Osteocyte (in vitro differentiated cells): ENCODE measurements around the gene FBXW9. TPM values are rescaled to one million over a fixed set of nuclear protein-coding genes. Genes with fewer than 3 reads are reported as not detected.
"Not testable (repeated sequence)": the region's sequence is repeated elsewhere in the genome, so short reads cannot be mapped to it uniquely, and the experiment has no call there.

Source experiments
- DNase-seq: peaks from one replicate; pipeline ENCODE4 v3.0.0; 2021; ENCODE audit warnings: mixed read lengths; ENCODE audit not compliant: unreplicated experiment; ENCODE audit errors: extremely low spot score
- H3K27ac Mint-ChIP-seq: one replicate; pipeline ENCODE4 v1.8.0; 2021; ENCODE audit warnings: mild to moderate bottlenecking, mixed read lengths; ENCODE audit not compliant: unreplicated experiment
- H3K27me3 Mint-ChIP-seq: one replicate; pipeline ENCODE4 v1.8.0; 2021; ENCODE audit warnings: mixed read lengths; ENCODE audit not compliant: unreplicated experiment
- H3K36me3 Mint-ChIP-seq: one replicate; pipeline ENCODE4 v1.8.0; 2021; ENCODE audit warnings: mixed read lengths; ENCODE audit not compliant: unreplicated experiment
- H3K4me1 Mint-ChIP-seq: one replicate; pipeline ENCODE4 v1.8.0; 2021; ENCODE audit warnings: mixed read lengths; ENCODE audit not compliant: unreplicated experiment
- H3K4me3 Mint-ChIP-seq: one replicate; pipeline ENCODE4 v1.8.0; 2021; ENCODE audit warnings: mild to moderate bottlenecking, moderate library complexity, mixed read lengths; ENCODE audit not compliant: unreplicated experiment
- H3K9me3 Mint-ChIP-seq: one replicate; pipeline ENCODE4 v1.8.0; 2021; ENCODE audit warnings: mixed read lengths; ENCODE audit not compliant: unreplicated experiment
- CTCF ChIP-seq: fragments of 200-600 bp; sonication (generic); IDR thresholded peaks from 2 replicates; pipeline ENCODE4 v1.5.0; 2021; ENCODE audit warnings: antibody characterized with exemption, mild to moderate bottlenecking, moderate library complexity
- total RNA-seq: library from RNA; stranded (reverse); gene quantifications from 2 replicates; pipeline ENCODE4 v1.2.1, GENCODE V29; 2021

Gene FBXW9
- total RNA-seq, 1 donor from 2014 or later: 10.9 TPM

- H3K4me1 Mint-ChIP-seq, H3K27ac Mint-ChIP-seq, H3K9me3 Mint-ChIP-seq, H3K4me3 Mint-ChIP-seq, H3K27me3 Mint-ChIP-seq, DNase-seq: not testable (repeated sequence)
- TF ChIP-seq CTCF: peak; percentile 53
- peaks cover 20% of the 10 kb centered on the region for H3K36me3 Mint-ChIP-seq
Observed at GRCh38 chr19:12712077-12712476, 15.6 kb upstream of the FBXW9 start.

GRCh38 chr19:12711187-12711586, 14.8 kb upstream of the FBXW9 start:
- Mint-ChIP-seq H3K27me3 (no peaks in the 10 kb centered on the region), H3K4me3 (no peak overlapping the region), H3K9me3 (no peaks in the 10 kb centered on the region), H3K36me3 (peaks cover 20% of the 10 kb centered on the region), H3K4me1 (no peaks in the 10 kb centered on the region), H3K27ac (no peak overlapping the region)
- DNase-seq: no peak
- no peak for TF ChIP-seq CTCF

- Mint-ChIP-seq H3K4me3 (no peak overlapping the region), H3K27me3 (no peaks in the 10 kb centered on the region), H3K27ac (no peak overlapping the region), H3K4me1 (no peaks in the 10 kb centered on the region), H3K36me3 (peaks cover 31% of the 10 kb centered on the region), H3K9me3 (no peaks in the 10 kb centered on the region)
- TF ChIP-seq CTCF: no peak
- no peak for DNase-seq
Observed at GRCh38 chr19:12708641-12709040, 12.2 kb upstream of the FBXW9 start.

- H3K27ac Mint-ChIP-seq: no peak overlapping the region
- no peak for TF ChIP-seq CTCF
- no peaks in the 10 kb centered on the region for H3K27me3 Mint-ChIP-seq
- DNase-seq: no peak
- H3K4me1 Mint-ChIP-seq: no peaks in the 10 kb centered on the region
- no peaks in the 10 kb centered on the region for H3K9me3 Mint-ChIP-seq
- H3K4me3 Mint-ChIP-seq: no peak overlapping the region
- H3K36me3 Mint-ChIP-seq: peaks cover 39% of the 10 kb centered on the region
Observed at GRCh38 chr19:12706332-12706718, 9.9 kb upstream of the FBXW9 start.

GRCh38 chr19:12705654-12706331, 9.4 kb upstream of the FBXW9 start:
- peaks cover 35% of the 10 kb centered on the region for H3K36me3 Mint-ChIP-seq
- no peaks in the 10 kb centered on the region for H3K27me3 Mint-ChIP-seq
- H3K4me3 Mint-ChIP-seq: no peak overlapping the region
- no peak for TF ChIP-seq CTCF
- no peak for DNase-seq
- no peaks in the 10 kb centered on the region for H3K9me3 Mint-ChIP-seq
- no peak overlapping the region for H3K27ac Mint-ChIP-seq
- no peaks in the 10 kb centered on the region for H3K4me1 Mint-ChIP-seq
